Immature natural killer cell (primary cell): Measurements from ENCODE around the gene CEP89. TPM values are rescaled to one million over a fixed set of nuclear protein-coding genes. Genes with fewer than 3 reads are reported as not detected.
"Not testable (repeated sequence)": the region's sequence is repeated elsewhere in the genome, so short reads cannot be mapped to it uniquely, and the experiment has no call there.

Experiments
- DNase-seq, 3 donors: peaks; one replicate each; pipeline ENCODE4 v3.0.0; 2022; ENCODE audit warnings: mixed read lengths in 1 of 3
- H3K27ac Mint-ChIP-seq, 6 donors: one replicate each; pipeline ENCODE4 v1.8.0; 2020; ENCODE audit warnings: mixed read lengths in 6 of 6, mild to moderate bottlenecking in 5 of 6, inconsistent platforms in 4 of 6, moderate library complexity in 3 of 6
- H3K27me3 Mint-ChIP-seq, 3 donors: one replicate each; pipeline ENCODE4 v1.8.0; 2020 to 2021; ENCODE audit warnings: low read depth in 3 of 3, mild to moderate bottlenecking in 3 of 3, mixed read lengths in 3 of 3, moderate library complexity in 3 of 3, inconsistent platforms in 1 of 3
- H3K36me3 Mint-ChIP-seq, 3 donors: one replicate each; pipeline ENCODE4 v1.8.0; 2020; ENCODE audit warnings: mixed read lengths in 3 of 3, inconsistent platforms in 2 of 3, mild to moderate bottlenecking in 2 of 3
- H3K4me1 Mint-ChIP-seq, 2 donors: one replicate each; pipeline ENCODE4 v1.8.0; 2020; ENCODE audit warnings: inconsistent platforms in 2 of 2, mild to moderate bottlenecking in 2 of 2, mixed read lengths in 2 of 2, moderate library complexity in 1 of 2
- H3K4me3 Mint-ChIP-seq, 5 donors: one replicate each; pipeline ENCODE4 v1.8.0; 2020; ENCODE audit warnings: mild to moderate bottlenecking in 5 of 5, mixed read lengths in 5 of 5, inconsistent platforms in 3 of 5, moderate library complexity in 3 of 5
- H3K9me3 Mint-ChIP-seq, 6 donors: one replicate each; pipeline ENCODE4 v1.8.0; 2020; ENCODE audit warnings: mild to moderate bottlenecking in 6 of 6, mixed read lengths in 6 of 6, inconsistent platforms in 4 of 6, moderate library complexity in 3 of 6
- polyA plus RNA-seq, 3 donors: library from polyadenylated mRNA; unstranded; fragments of 300-500 nt; fragmentation: Illumina TruSeq; gene quantifications; one replicate each; pipeline ENCODE4 v1.2.3, GENCODE V29; 2021

CEP89 gene
- polyA plus RNA-seq, 3 donors from 2014 or later, result 5.1 to 17.0 (median 11.4) TPM

DNA sequence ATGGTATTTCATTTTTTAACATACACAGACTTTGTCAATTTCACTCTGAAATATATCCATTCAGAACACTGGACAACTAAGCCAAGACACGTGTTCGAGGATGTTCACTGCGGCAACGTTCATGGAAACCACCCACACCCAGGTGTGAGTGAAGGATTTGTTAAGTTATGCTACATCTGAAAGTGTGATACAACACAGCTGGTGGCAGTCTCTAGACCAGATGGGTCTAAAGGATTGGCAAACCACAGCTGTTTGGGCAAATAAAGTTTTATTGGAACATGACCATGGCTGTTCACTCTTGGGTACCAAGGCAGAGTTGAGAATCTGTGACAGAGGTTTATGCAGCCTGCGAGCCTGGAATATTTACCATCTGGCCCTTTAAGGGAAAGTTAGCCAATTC is 114.2 kb downstream of the CEP89 start:
- DNase-seq, result no peak
- peaks cover 0 to 2% (median 0%) of the 10 kb centered on the region in 3 donors for H3K27me3 Mint-ChIP-seq
- no peaks in the 10 kb centered on the region for H3K9me3 Mint-ChIP-seq
- H3K36me3 Mint-ChIP-seq, result no peaks in the 10 kb centered on the region
- H3K27ac Mint-ChIP-seq, result no peak overlapping the region
- no peak overlapping the region for H3K4me3 Mint-ChIP-seq
- no peaks in the 10 kb centered on the region for H3K4me1 Mint-ChIP-seq

DNA sequence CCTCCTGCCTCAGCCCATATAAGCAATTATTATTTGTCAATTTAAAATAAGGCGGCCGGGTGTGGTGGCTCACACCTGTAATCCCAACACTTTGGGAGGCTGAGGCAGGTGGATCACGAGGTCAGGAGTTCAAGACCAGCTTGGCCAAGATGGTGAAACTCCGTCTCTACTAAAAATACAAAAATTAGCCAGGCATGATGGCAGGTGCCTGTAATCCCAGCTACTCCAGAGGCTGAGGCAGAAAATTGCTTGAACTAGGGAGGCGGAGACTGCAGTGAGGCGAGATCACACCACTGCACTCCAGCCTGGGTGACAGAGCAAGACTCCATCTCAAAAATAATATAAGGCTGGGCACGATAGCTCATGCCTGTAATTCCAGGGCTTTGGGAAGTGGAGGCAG is 114.9 kb downstream of the CEP89 start:
- not testable (repeated sequence) for H3K27ac Mint-ChIP-seq, H3K9me3 Mint-ChIP-seq, H3K36me3 Mint-ChIP-seq, DNase-seq, H3K4me1 Mint-ChIP-seq, H3K4me3 Mint-ChIP-seq, H3K27me3 Mint-ChIP-seq

- Mint-ChIP-seq H3K27ac (no peak overlapping the region), H3K36me3 (no peaks in the 10 kb centered on the region), H3K9me3 (no peaks in the 10 kb centered on the region), H3K4me1 (no peaks in the 10 kb centered on the region), H3K4me3 (no peak overlapping the region), H3K27me3 (peaks cover 0 to under 1% (median 0%) of the 10 kb centered on the region in 3 donors)
- DNase-seq, result no peak
These were observed 119.5 kb downstream of the CEP89 start for GRCh38 chr19:32852216-32852615.

DNA sequence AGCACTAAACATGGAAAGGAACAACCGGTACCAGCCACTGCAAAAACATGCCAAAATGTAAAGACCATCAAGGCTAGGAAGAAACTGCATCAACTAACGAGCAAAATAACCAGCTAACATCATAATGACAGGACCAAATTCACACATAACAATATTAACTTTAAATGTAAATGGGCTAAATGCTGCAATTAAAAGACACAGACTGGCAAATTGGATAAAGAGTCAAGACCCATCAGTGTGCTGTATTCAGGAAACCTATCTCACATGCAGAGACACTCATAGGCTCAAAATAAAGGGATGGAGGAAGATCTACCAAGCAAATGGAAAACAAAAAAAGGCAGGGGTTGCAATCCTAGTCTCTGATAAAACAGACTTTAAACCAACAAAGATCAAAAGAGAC is 123.7 kb downstream of the CEP89 start:
- H3K9me3 Mint-ChIP-seq, DNase-seq, H3K27ac Mint-ChIP-seq, H3K4me1 Mint-ChIP-seq, H3K4me3 Mint-ChIP-seq, H3K36me3 Mint-ChIP-seq, H3K27me3 Mint-ChIP-seq: not testable (repeated sequence)

GRCh38 chr19:32843716-32844245 is 128.0 kb downstream of the CEP89 start:
- Mint-ChIP-seq H3K4me1 (no peaks in the 10 kb centered on the region), H3K27me3 (peaks cover 2 to 3% (median 2%) of the 10 kb centered on the region in 3 donors), H3K9me3 (peaks cover 0 to 22% (median 10%) of the 10 kb centered on the region in 6 donors), H3K36me3 (peaks cover 8 to 10% (median 9%) of the 10 kb centered on the region in 3 donors), H3K4me3 (no peak overlapping the region), H3K27ac (no peak overlapping the region)
- no peak for DNase-seq

- no peak for DNase-seq
- H3K27me3 Mint-ChIP-seq, result peaks cover 0 to 3% (median 2%) of the 10 kb centered on the region in 3 donors
- no peak overlapping the region for H3K4me3 Mint-ChIP-seq
- no peak overlapping the region for H3K27ac Mint-ChIP-seq
- H3K36me3 Mint-ChIP-seq, result peaks cover 8 to 10% (median 9%) of the 10 kb centered on the region in 3 donors
- H3K9me3 Mint-ChIP-seq, result peaks cover 0 to 22% (median 10%) of the 10 kb centered on the region in 6 donors
- H3K4me1 Mint-ChIP-seq, result no peaks in the 10 kb centered on the region
These were observed 129.7 kb downstream of the CEP89 start for GRCh38 chr19:32842061-32842460.

DNA sequence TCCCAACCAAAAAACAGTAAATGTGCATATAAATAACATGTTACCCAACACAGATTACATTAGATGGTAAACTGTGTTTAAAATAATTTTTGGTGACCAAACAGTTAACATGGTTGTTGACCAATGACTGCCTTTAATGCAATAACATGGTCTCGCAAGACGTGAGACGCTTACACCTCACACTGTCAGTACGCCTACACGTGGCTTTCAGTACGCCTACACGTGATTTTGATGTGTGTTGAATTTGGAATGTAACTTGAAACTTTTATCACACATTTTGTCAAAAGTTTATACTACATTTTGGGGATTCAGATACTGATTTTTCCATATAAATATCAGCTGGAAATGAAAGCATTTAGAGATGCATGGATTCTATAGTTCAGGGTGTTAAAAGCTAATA is 134.2 kb downstream of the CEP89 start:
- Mint-ChIP-seq H3K36me3 (peaks cover 6 to 10% (median 8%) of the 10 kb centered on the region in 3 donors), H3K27ac (no peak overlapping the region), H3K9me3 (peaks cover 0 to 22% (median 9%) of the 10 kb centered on the region in 6 donors), H3K27me3 (peaks cover 0 to 3% (median 2%) of the 10 kb centered on the region in 3 donors), H3K4me1 (no peaks in the 10 kb centered on the region), H3K4me3 (no peak overlapping the region)
- DNase-seq, result no peak

DNA sequence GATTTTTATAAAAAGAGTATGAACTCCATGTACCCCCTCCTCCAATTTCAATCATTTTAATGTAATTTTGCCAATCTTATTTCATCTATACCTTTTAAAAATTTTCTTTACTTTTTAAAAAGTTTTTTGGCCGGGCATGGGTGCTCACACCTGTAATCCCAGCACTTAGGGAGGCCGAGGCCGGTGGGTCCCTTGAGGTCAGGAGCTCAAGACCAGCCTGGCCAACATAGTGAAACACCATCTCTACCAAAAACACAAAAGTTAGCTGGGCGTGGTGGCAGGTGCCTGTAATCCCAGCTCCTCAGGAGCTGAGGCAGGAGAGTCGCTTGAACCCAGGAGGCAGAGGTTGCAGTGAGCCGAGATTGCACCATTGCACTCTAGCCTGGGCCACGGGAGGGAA is 138.4 kb downstream of the CEP89 start:
- H3K27ac Mint-ChIP-seq, H3K4me1 Mint-ChIP-seq, DNase-seq, H3K27me3 Mint-ChIP-seq, H3K9me3 Mint-ChIP-seq, H3K4me3 Mint-ChIP-seq, H3K36me3 Mint-ChIP-seq: not testable (repeated sequence)

- not testable (repeated sequence) for H3K27me3 Mint-ChIP-seq, H3K9me3 Mint-ChIP-seq, H3K27ac Mint-ChIP-seq, DNase-seq, H3K36me3 Mint-ChIP-seq, H3K4me3 Mint-ChIP-seq, H3K4me1 Mint-ChIP-seq
These were observed 138.9 kb downstream of the CEP89 start for GRCh38 chr19:32832825-32833224.

GRCh38 chr19:32832094-32832493 is 139.7 kb downstream of the CEP89 start:
- not testable (repeated sequence) for H3K9me3 Mint-ChIP-seq, H3K27ac Mint-ChIP-seq, H3K4me1 Mint-ChIP-seq, H3K4me3 Mint-ChIP-seq, DNase-seq, H3K27me3 Mint-ChIP-seq, H3K36me3 Mint-ChIP-seq

GRCh38 chr19:32831611-32832010 is 140.1 kb downstream of the CEP89 start:
- Mint-ChIP-seq H3K36me3 (no peaks in the 10 kb centered on the region), H3K9me3 (no peaks in the 10 kb centered on the region), H3K4me3 (no peak overlapping the region), H3K4me1 (no peaks in the 10 kb centered on the region), H3K27me3 (peaks cover 0 to 4% (median 0%) of the 10 kb centered on the region in 3 donors), H3K27ac (no peak overlapping the region)
- no peak for DNase-seq

GRCh38 chr19:32830231-32831014 is 141.3 kb downstream of the CEP89 start:
- Mint-ChIP-seq H3K9me3 (no peaks in the 10 kb centered on the region), H3K4me3 (no peak overlapping the region), H3K27me3 (peaks cover 0 to 4% (median 0%) of the 10 kb centered on the region in 3 donors), H3K27ac (no peak overlapping the region), H3K36me3 (no peaks in the 10 kb centered on the region), H3K4me1 (no peaks in the 10 kb centered on the region)
- DNase-seq, result no peak

- H3K27me3 Mint-ChIP-seq, result peaks cover 0 to 4% (median 0%) of the 10 kb centered on the region in 3 donors
- DNase-seq, result no peak
- no peak overlapping the region for H3K4me3 Mint-ChIP-seq
- no peak overlapping the region for H3K27ac Mint-ChIP-seq
- no peaks in the 10 kb centered on the region for H3K9me3 Mint-ChIP-seq
- H3K36me3 Mint-ChIP-seq, result no peaks in the 10 kb centered on the region
- H3K4me1 Mint-ChIP-seq, result no peaks in the 10 kb centered on the region
These were observed 142.3 kb downstream of the CEP89 start for GRCh38 chr19:32829345-32829896.

- no peak overlapping the region for H3K4me3 Mint-ChIP-seq
- H3K27ac Mint-ChIP-seq, result no peak overlapping the region
- no peaks in the 10 kb centered on the region for H3K4me1 Mint-ChIP-seq
- no peak for DNase-seq
- no peaks in the 10 kb centered on the region for H3K36me3 Mint-ChIP-seq
- H3K27me3 Mint-ChIP-seq, result peaks cover 0 to 4% (median 2%) of the 10 kb centered on the region in 3 donors
- H3K9me3 Mint-ChIP-seq, result no peaks in the 10 kb centered on the region
These were observed 143.0 kb downstream of the CEP89 start for GRCh38 chr19:32828643-32829344.
